Endodermal cell (in vitro differentiated cells): ENCODE results near the gene SH3GL2. TPM values are rescaled to one million over a fixed set of nuclear protein-coding genes. Genes with fewer than 3 reads are reported as not detected.

ENCODE experiments used
- DNase-seq: peaks from one replicate; pipeline ENCODE4 v3.0.0-alpha.2; 2017
- H3K27ac ChIP-seq: 2 replicates; pipeline ENCODE4 v1.5.1; 2013; ENCODE audit warnings: mild to moderate bottlenecking, low read depth, low read length, moderate library complexity
- H3K27me3 ChIP-seq: 2 replicates; pipeline ENCODE4 v1.6.1; 2013; ENCODE audit warnings: mild to moderate bottlenecking, low read length, moderate library complexity; ENCODE audit not compliant: insufficient read depth, control insufficient read depth, poor library complexity, severe bottlenecking
- H3K36me3 ChIP-seq: 2 replicates; pipeline ENCODE4 v1.7.0; 2013; ENCODE audit warnings: mild to moderate bottlenecking, low read length, moderate library complexity; ENCODE audit not compliant: control insufficient read depth, insufficient read depth
- H3K4me1 ChIP-seq: one replicate; pipeline ENCODE4 v1.7.0; 2013; ENCODE audit warnings: low read length; ENCODE audit not compliant: control insufficient read depth, insufficient read depth
- H3K4me3 ChIP-seq: 2 replicates; pipeline ENCODE4 v1.5.1; 2013; ENCODE audit warnings: mild to moderate bottlenecking, low read length, moderate library complexity
- H3K9ac ChIP-seq: 2 replicates; pipeline ENCODE4 v1.6.1; 2013; ENCODE audit warnings: mild to moderate bottlenecking, low read length, moderate library complexity; ENCODE audit not compliant: poor library complexity, severe bottlenecking; ENCODE audit errors: extremely low read depth
- H3K9me3 ChIP-seq: 2 replicates; pipeline ENCODE4 v1.6.1; 2013; ENCODE audit warnings: mild to moderate bottlenecking, low read length, moderate library complexity; ENCODE audit not compliant: control insufficient read depth
- H3K27ac Mint-ChIP-seq: 2 replicates; pipeline ENCODE4 v1.8.0; 2020; ENCODE audit warnings: mixed read lengths
- H3K27me3 Mint-ChIP-seq: 2 replicates; pipeline ENCODE4 v1.8.0; 2021; ENCODE audit warnings: mild to moderate bottlenecking, mixed read lengths; ENCODE audit not compliant: insufficient read depth
- H3K36me3 Mint-ChIP-seq: 2 replicates; pipeline ENCODE4 v1.8.0; 2020; ENCODE audit warnings: low read depth, mixed read lengths
- H3K4me1 Mint-ChIP-seq: 2 replicates; pipeline ENCODE4 v1.8.0; 2020; ENCODE audit warnings: mixed read lengths
- H3K4me3 Mint-ChIP-seq: 2 replicates; pipeline ENCODE4 v1.8.0; 2020; ENCODE audit warnings: mild to moderate bottlenecking, moderate library complexity, mixed read lengths
- H3K9me3 Mint-ChIP-seq: 2 replicates; pipeline ENCODE4 v1.8.0; 2020; ENCODE audit warnings: mild to moderate bottlenecking, mixed read lengths
- WGBS, 2 experiments: methylation state at CpG; one replicate each; pipeline versions ENCODE4 v1.1.5 to v1.1.7; 2013; ENCODE audit warnings: missing lambda C conversion rate in 2 of 2, mixed read lengths in 1 of 2; ENCODE audit not compliant: insufficient coverage in 1 of 2, insufficient read length in 1 of 2; 5-methylcytosine and 5-hydroxymethylcytosine counted together
- total RNA-seq, 2 donors: library from RNA; stranded (reverse); fragmentation: NEBNext Ultra II Directional in 1 of 2; extraction: Animal tissue kit (Norgen Biotek cat#: 25700) in 1 of 2; gene quantifications; 2 replicates in 1 of 2; 3 replicates in 1 of 2; pipeline ENCODE4 v1.2.1, GENCODE V29; 2021
- TF ChIP-seq, protein P1 (sequence below): fragments of 200-600 bp; sonication (generic); conservative IDR thresholded peaks from 2 replicates; pipeline ENCODE4 v1.5.0; 2021; ENCODE audit warnings: antibody characterized with exemption, mild to moderate bottlenecking

The SH3GL2 gene
- total RNA-seq, 2 donors from 2014 or later = 3.7 to 7.7 TPM

DNA sequence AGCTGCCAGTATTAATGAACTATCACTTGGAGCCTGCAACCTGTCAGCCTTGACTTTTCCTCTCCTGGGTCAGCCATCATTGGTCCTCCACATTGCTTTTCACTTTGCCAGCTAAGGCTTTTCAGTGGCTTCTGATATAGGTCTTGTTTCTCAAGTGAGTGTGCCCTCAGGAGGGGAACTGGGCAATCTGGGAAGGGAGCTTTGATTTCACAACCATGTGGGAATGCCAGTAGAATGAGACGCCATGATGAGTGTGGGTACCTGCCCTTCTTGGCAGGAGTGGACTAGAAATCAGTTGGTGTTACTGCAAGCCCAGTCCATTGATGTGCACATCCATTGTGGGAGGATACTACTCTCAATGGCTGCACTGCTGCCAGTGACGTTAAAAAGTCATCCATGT, 54.1 kb downstream of the SH3GL2 start:
- Histone ChIP-seq H3K27me3 (no peaks in the 10 kb centered on the region), H3K4me3 (no peak overlapping the region), H3K9me3 (no peaks in the 10 kb centered on the region), H3K4me1 (no peaks in the 10 kb centered on the region), H3K27ac (no peak overlapping the region), H3K36me3 (no peaks in the 10 kb centered on the region), H3K9ac (no peak overlapping the region)
- no peak for DNase-seq
- Mint-ChIP-seq H3K4me3 (no peak overlapping the region), H3K27me3 (no peaks in the 10 kb centered on the region), H3K36me3 (no peaks in the 10 kb centered on the region), H3K4me1 (no peaks in the 10 kb centered on the region), H3K27ac (no peak overlapping the region), H3K9me3 (peaks cover 2% of the 10 kb centered on the region)
- TF ChIP-seq, protein P1, sequence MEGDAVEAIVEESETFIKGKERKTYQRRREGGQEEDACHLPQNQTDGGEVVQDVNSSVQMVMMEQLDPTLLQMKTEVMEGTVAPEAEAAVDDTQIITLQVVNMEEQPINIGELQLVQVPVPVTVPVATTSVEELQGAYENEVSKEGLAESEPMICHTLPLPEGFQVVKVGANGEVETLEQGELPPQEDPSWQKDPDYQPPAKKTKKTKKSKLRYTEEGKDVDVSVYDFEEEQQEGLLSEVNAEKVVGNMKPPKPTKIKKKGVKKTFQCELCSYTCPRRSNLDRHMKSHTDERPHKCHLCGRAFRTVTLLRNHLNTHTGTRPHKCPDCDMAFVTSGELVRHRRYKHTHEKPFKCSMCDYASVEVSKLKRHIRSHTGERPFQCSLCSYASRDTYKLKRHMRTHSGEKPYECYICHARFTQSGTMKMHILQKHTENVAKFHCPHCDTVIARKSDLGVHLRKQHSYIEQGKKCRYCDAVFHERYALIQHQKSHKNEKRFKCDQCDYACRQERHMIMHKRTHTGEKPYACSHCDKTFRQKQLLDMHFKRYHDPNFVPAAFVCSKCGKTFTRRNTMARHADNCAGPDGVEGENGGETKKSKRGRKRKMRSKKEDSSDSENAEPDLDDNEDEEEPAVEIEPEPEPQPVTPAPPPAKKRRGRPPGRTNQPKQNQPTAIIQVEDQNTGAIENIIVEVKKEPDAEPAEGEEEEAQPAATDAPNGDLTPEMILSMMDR = no peak
- 70 to 72% methylated on average over 2 of the region's 2 CpGs for WGBS, 2 experiments

DNA sequence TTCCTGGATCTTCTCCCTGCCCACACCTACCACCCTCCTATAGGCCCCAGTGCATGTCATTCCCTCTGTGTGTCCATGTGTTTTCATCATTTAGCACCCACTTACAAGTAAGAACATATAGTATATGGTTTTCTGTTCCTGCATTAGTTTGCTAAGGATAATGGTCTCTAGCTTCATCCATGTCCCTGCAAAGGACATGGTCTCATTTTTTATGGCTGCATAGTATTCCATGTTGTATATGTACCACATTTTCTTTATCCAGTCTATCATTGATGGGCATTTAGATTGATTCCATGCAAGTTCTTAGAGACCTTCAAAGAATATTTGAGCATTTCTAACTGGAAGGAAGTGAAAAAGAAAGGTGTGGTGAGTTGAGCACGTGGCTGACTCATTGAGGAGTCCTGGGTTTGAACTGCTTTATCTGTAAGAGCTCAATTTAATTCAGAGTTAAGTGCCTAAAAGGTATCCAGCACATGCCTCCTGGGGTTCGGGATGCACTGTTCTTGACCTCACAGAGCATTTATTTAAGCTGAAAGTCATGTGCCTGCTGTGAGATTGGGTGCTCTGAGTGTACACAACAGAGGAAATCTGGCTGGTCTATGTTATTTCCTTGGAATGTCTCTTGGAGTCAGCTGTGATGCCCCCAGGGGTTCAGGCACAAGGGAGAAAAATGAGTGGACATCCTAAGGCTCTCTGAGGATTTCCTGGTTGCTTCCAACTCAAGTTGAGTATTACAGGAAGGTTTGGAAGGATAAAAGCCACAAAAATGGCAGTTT, 56.4 kb downstream of the SH3GL2 start:
- Histone ChIP-seq H3K27me3 (no peaks in the 10 kb centered on the region), H3K9me3 (no peaks in the 10 kb centered on the region), H3K4me3 (no peak overlapping the region), H3K36me3 (no peaks in the 10 kb centered on the region), H3K4me1 (no peaks in the 10 kb centered on the region), H3K27ac (no peak overlapping the region), H3K9ac (no peak overlapping the region)
- Mint-ChIP-seq H3K9me3 (peaks cover 2% of the 10 kb centered on the region), H3K4me1 (no peaks in the 10 kb centered on the region), H3K27me3 (no peaks in the 10 kb centered on the region), H3K27ac (no peak overlapping the region), H3K36me3 (no peaks in the 10 kb centered on the region), H3K4me3 (no peak overlapping the region)
- DNase-seq = no peak
- TF ChIP-seq, protein P1 = no peak
- 86 to 100% methylated on average over 1 to 2 of the region's 2 CpGs for WGBS, 2 experiments

DNA sequence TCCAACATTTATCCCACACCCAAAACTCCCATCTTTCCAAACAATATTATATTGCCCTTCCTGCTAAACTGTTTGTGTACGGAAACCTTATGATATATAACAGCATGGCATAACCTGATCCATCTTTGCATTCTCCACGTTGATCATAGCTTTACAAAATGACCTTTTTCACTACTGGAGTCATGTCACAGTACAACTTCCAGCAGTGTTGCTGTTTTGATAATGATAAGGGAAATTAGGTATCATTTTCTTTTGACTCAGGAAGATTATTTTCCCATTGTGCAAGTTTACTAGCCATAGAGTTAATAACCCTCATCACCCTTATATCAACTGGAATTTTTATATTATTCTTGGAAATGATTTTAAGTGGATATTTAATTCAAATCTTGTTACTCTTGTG, 57.5 kb downstream of the SH3GL2 start:
- no peaks in the 10 kb centered on the region for H3K4me1 ChIP-seq
- no peak overlapping the region for H3K4me3 Mint-ChIP-seq
- no peak for DNase-seq
- H3K27me3 ChIP-seq = no peaks in the 10 kb centered on the region
- no peaks in the 10 kb centered on the region for H3K9me3 ChIP-seq
- H3K27ac ChIP-seq = no peak overlapping the region
- H3K9ac ChIP-seq = no peak overlapping the region
- no peak overlapping the region for H3K27ac Mint-ChIP-seq
- no peaks in the 10 kb centered on the region for H3K36me3 ChIP-seq
- peaks cover 2% of the 10 kb centered on the region for H3K9me3 Mint-ChIP-seq
- no peaks in the 10 kb centered on the region for H3K4me1 Mint-ChIP-seq
- H3K4me3 ChIP-seq = no peak overlapping the region
- TF ChIP-seq, protein P1 = no peak
- WGBS, 2 experiments = 81 to 92% methylated on average over 2 of the region's 2 CpGs
- H3K27me3 Mint-ChIP-seq = no peaks in the 10 kb centered on the region
- H3K36me3 Mint-ChIP-seq = no peaks in the 10 kb centered on the region
